Epithelial cell of esophagus (primary cell): Measurements from ENCODE around the gene CTSZ.

Experiments
- DNase-seq: peaks from one replicate; pipeline ENCODE4 v3.0.0; 2010; ENCODE audit warnings: low read depth
- H3K4me3 ChIP-seq: 2 replicates; pipeline ENCODE4 v1.5.1; 2011; ENCODE audit warnings: mild to moderate bottlenecking, low read length, control low read depth
- TF ChIP-seq, protein P1 (sequence below): IDR thresholded peaks from 2 replicates; pipeline ENCODE4 v1.5.1; 2011; ENCODE audit warnings: low read depth, mild to moderate bottlenecking, low read length, control low read depth, inconsistent platforms; ENCODE audit not compliant: insufficient read depth; ENCODE audit errors: missing control alignments

CTSZ gene

DNA sequence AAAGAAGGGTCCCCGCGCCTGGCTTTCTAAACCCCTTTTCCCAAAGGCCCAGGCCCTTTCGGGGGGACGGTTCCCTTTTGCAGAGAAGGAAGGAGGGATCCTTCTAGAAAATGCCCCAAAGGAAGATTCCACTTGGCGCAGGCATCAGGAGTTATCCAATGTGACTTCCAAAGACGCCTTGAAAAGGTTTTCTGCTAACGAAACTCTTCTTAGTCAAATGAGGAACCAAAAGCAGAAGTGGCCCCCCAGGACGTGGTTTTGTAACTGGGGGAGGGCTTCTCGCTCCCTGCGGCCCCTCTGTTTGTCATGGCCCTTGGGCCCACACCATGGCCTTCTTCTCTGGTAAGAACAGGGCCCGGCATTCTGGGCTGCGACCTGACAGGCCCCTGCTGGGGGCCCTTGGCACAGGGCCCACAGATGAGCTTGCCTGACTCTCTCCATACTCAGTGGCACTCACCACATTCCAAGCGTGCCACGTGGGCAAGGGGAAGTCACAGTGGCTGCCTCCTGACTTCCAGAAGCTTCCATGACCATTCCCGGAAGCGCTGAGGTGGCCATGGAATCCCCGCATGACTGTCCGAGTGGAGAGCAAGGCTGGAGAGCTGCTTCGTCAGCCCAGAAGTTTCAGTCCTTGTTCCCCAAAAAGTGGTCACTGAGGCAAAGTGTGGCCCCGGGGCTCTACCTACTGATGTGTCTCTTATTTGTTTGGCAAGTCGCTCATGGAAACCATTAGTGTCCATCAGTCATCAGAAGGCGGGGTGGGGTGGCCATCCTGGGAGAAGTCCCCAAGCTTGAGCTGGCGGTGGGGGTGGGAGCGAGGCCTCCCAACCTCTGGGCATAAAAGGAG is 834 bp upstream of the CTSZ start:
- no peak overlapping the region for H3K4me3 ChIP-seq
- TF ChIP-seq, protein P1, sequence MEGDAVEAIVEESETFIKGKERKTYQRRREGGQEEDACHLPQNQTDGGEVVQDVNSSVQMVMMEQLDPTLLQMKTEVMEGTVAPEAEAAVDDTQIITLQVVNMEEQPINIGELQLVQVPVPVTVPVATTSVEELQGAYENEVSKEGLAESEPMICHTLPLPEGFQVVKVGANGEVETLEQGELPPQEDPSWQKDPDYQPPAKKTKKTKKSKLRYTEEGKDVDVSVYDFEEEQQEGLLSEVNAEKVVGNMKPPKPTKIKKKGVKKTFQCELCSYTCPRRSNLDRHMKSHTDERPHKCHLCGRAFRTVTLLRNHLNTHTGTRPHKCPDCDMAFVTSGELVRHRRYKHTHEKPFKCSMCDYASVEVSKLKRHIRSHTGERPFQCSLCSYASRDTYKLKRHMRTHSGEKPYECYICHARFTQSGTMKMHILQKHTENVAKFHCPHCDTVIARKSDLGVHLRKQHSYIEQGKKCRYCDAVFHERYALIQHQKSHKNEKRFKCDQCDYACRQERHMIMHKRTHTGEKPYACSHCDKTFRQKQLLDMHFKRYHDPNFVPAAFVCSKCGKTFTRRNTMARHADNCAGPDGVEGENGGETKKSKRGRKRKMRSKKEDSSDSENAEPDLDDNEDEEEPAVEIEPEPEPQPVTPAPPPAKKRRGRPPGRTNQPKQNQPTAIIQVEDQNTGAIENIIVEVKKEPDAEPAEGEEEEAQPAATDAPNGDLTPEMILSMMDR: no peak
- no peak for DNase-seq

DNA sequence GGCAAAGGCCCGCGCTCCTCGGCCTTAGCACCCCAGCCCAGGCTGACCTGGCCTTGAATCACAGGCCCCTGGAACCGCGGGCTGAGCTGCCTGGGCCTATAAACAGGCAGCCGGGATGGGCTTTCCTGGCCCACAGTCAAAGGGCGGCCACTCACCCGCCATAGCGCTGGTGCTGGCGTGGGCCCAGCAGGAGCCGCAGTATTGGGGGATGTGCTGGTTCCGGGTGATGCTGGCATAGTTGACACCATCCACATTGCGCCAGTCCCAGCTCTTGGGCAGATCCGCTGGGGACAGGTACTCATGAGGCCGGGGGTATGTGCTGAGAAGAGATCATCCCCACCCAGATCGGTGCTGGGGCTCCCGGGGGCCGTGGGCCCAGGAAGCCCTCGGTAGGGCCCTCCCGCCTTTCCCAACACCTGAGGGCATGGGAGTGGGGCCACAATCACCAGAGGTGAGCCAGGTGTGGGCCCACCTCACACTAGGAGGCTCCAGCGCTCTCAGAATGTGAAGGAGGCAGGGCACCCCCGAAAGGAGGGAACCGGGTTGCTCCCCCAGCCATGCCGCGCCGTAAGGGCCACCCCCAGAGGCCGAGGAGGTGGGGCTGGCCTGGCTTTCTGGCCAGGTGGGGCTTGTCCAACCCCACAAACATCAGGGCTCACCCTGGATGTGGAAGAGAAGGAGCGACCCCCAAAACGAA is 739 bp downstream of the CTSZ start:
- peak overlapping the region; percentile 53 for H3K4me3 ChIP-seq

DNA sequence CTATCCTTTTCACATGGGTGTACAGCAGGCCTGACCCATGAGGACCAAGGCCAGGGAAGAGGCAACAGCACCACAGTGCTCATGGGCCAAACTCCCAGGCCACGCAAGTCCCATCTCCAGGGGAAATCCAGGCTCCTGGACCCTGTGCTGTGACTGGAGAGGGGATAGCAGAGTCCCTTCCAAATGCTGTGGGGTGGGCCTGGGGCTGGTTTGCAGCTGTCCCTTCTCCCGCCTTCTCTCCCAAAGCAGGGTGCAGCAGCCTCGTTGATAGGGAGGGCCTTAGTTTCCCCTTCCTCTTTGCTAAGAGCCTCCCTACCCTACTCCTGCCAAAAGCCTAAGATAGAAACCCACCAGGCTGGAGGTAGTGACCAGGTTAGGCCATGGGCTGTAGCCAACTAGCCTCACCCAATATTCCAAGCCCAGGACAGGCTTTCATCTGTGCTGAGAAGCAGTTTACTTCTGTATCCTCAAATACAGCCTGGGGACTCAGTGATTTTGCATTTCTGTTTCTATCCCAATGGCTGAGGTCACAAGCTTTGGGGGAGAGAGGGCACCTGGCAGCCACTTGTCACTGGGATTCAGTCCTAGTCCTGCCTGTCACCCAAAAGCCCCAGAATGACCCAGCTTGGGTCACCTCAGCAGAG is 1.4 kb downstream of the CTSZ start:
- DNase-seq: no peak
- peak overlapping the region; percentile 53 for H3K4me3 ChIP-seq
- TF ChIP-seq, protein P1: no peak

More for the DNA sequence above, 739 bp downstream of the CTSZ start:
- no peak for DNase-seq
- TF ChIP-seq, protein P1: no peak

DNA sequence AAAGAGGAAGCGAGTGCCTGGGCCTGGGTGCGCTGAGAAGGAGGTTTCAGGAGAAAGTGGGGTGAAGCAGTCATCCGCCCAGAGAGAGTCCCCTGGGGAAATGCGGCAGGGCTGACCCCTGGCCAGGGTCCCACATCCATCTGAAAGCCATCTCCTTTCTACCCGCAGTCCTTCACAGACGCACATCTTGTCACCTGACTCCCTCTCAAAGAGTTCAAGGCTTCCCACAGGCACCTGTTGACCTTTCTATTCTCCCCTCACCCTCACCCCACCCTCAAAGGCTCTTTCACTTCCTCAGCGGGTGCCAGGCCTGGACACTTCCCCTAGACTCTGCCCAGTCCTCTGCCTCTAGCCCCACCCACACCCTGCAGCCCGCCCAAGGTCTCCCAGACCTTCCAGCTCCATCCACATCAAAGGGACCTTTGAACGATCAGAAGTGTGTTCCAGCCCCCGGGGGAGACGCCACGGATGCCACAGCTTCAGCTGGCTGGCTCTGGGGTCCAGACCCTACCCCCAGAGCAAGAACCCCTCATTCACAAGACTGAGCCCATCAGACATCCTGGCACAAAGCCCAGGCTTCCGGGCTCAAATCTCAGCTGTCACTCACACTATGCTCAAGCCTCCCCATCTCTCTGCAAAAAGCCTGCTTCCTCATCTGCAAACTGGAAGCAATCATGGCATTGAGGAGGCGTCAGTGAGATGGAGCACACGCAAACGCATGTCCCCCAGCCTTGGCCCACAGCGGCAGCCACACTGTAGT is 2.1 kb downstream of the CTSZ start:
- TF ChIP-seq, protein P1: no peak
- no peak for DNase-seq
- H3K4me3 ChIP-seq: no peak overlapping the region

DNA sequence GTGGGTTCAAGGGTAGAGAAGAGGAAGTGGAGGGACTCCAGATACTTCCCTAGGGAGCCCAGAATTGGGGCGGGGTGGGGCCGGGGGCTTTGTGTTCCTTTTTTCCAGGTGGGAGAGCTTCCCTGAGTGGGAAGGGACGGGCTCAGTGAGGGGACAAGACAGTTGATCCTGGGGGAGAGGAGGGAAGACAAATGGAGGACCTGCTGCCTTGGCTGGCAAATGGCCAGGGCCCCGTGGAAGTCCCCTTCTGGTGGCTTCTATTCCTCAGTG is 2.6 kb downstream of the CTSZ start:
- no peak overlapping the region for H3K4me3 ChIP-seq
- TF ChIP-seq, protein P1: no peak
- no peak for DNase-seq

DNA sequence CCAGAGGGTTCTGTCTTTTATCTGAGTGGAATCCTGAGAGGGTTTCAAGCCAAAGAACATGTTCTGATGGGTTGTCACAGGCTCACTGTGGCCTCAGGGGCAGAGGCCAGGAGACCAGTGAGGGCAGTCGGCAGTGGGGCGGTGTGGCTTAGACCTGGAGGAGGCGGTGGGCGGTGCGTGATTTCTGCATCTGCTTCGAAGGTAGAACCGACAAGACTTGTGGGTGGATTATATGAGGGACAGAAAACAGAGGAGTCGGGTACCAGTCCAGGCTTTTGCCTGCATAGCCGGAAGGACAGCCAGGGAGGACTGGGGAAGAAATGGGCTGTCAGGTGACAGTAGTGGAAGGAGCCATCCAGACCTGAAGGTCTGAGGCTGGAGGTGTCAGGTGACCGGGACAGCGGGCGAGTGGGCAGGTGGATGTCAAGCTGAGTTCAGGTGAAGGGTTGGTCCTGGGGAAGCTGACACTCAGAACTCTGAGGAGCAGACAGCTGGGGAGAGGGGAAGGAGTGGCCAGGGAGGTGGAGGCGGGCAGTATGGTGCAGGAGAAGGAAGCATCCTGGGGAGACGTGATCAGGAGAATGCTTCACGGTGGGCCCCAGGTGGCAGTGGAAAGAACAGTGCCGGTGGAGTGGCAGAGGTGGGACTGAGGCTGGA is 3.1 kb downstream of the CTSZ start:
- no peak for DNase-seq
- H3K4me3 ChIP-seq: no peak overlapping the region
- TF ChIP-seq, protein P1: no peak
